HTERT RPE-1 (cell line): ENCODE data around the gene TRIM5.
"Not testable (repeated sequence)": the region's sequence is repeated elsewhere in the genome, so short reads cannot be mapped to it uniquely, and the experiment has no call there.

Experiments used
- in situ Hi-C: fragments of 300-500 bp; cut with MboI; formaldehyde crosslinking; loops from 4 replicates; pipeline ENCODE4 v1.14.3; 2020; ENCODE audit warnings: low sequenced_read_pairs

The TRIM5 gene

GRCh38 chr11:5689551-5689983 is 4.7 kb upstream of the TRIM5 start, which contains the start of gene TRIM22:
Gene TRIM22, plus strand, starts transcription at chr11:5689790. Its CDS starts 6,443 bp downstream, at chr11:5696233.
- in situ Hi-C loops, result no loop called here

GRCh38 chr11:5688482-5688881 is 3.6 kb upstream of the TRIM5 start:
- in situ Hi-C loops, result no loop called here

GRCh38 chr11:5686426-5686825 is 1.6 kb upstream of the TRIM5 start:
- in situ Hi-C loops, result no loop called here

GRCh38 chr11:5684036-5684645 is 733 bp downstream of the TRIM5 start:
- in situ Hi-C loops, result no loop called here

- in situ Hi-C loops, result not testable (repeated sequence)
These were observed 1.3 kb downstream of the TRIM5 start for GRCh38 chr11:5683620-5684019.

DNA sequence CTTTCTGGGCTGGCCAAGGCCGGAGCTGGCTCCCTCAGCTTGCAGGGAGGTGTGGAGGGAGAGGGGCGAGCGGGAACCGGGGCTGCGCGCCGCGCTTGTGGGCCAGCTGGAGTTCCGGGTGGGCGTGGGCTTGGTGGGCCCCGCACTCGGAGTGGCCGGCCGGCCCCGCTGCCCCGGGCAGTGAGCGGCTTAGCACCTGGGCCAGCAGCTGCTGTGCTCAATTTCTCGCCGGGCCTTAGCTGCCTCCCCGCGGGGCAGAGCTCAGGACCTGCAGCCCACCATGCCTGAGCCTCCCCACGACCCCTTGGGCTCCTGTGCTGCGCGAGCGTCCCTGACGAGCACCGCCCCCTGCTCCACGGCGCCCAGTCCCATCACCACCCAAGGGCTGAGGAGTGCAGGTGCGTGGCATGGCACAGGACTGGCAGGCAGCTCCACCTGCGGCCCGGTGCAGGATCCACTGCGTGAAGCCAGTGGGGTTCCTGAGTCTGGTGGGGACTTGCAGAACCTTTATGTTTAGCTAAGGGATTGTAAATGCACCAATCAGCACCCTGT is 1.9 kb downstream of the TRIM5 start:
- in situ Hi-C loops, result not testable (repeated sequence)

DNA sequence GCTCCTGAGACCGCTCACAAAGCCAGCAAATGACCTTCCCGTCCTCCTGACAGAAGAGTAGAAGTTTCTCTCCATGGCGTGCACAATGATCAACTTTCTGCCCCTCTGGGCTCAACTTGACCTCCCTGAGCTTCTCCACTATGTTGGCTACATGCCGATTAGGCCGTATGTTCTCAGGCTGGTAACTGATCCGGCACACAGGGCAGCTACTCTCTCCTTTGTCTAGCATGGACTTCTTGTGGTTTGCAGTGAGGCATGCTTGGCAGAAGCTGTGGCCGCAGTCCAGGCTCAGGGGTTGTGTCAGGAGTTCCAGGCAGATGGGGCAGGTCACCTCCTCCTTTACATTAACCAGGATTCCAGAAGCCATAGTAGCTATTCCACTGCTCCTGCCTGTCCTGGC is 5.1 kb downstream of the TRIM5 start:
- in situ Hi-C loops, result no loop called here

- in situ Hi-C loops, result no loop called here
These were observed 10.5 kb downstream of the TRIM5 start for GRCh38 chr11:5674391-5674790.

DNA sequence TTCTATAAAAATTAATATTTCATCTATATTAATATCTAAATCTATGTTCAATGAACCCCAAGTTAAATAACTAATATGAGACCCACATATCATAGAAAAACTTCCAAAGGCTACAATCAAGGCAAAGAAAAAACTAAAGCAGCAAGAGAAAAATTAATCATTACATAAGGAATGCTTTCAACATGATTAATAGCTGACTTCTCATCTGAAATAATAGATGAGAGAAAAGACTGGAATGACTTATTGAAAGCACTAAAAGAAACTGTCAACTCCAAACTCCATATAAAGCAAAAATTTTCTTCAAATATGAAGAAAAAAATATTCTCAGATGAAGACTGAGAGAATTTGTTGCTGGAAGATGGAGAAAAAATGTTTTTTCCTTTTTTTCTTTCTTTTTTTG is 13.0 kb downstream of the TRIM5 start:
- in situ Hi-C loops, result no loop called here

GRCh38 chr11:5666402-5666793 is 18.5 kb downstream of the TRIM5 start:
- in situ Hi-C loops, result no loop called here

- in situ Hi-C loops, result no loop called here
These were observed 19.0 kb downstream of the TRIM5 start for GRCh38 chr11:5665746-5666401.

DNA sequence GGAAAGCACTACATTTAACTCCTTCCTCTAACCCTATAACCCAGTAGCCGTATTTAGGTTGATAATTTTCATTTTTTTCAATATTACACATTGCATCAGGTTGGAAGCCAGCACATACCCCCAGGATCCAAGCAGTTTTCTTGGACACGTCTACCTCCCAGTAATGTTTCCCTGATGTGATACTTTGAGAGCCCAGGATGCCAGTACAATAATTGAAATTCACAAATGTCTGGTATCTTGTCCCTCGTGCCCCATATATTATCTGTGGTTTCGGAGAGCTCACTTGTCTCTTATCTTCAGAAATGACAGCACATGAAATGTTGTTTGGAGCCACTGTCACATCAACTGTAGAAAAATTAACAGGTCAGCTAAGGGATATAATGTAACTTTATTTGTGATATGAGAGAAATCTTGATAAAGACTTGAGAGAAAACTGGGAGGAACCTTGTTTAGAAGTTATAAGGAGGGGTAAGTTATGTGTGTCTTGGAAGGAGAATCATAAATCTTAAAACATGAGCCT is 19.8 kb downstream of the TRIM5 start:
- in situ Hi-C loops, result no loop called here

DNA sequence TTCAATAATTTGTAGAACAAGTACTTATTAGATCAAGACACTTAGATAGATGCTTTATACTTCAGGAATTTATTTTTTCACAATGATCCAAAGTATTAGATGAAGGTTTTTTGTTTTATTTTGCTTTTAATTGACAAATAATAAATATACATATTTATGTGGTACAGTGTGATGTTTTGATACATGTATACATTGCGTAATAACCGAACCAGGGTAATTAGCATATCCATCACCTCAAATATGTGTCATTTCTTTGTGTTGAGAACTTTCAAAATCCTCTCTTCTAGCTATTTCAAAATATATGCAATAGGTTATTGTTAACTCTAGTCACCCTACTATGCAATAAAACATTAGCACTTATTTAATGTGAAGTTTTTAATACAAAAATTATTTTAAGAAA is 21.4 kb downstream of the TRIM5 start:
- in situ Hi-C loops, result no loop called here

DNA sequence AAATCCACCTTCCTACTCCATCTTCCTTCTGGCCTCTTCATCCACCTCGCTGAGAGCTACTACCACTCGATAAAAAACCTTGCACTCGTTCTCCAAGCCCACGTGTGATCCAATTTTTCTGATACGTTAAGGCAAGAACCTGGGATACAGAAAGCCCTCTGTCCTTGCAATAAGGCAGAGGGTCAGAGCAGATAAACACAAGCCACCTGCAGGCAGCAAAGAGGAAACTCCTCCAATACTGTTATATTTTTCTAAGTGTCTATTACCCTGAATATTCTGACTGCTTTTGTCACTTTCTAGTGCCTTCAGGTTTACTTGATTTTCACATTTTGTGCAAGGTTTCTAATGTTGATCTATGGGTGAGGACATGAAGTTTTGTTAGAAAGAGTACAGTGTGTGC is 26.6 kb downstream of the TRIM5 start:
- in situ Hi-C loops, result no loop called here

DNA sequence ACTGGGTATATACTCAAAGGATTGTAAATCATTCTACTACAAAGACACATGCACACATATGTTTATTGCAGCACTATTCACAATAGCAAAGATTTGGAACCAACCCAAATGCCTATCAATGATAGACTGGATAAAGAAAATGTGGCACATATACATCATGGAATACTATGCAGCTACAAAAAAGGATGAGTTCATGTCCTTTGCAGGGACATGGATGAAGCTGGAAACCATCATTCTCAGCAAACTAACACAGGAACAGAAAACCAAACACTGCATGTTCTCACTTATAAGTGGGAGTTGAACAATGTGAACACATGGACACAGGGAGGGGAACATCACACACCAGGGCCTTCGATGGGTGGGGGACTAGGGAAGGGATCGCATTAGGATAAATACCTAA is 27.9 kb downstream of the TRIM5 start:
- in situ Hi-C loops, result not testable (repeated sequence)

GRCh38 chr11:5655474-5655873 is 29.4 kb downstream of the TRIM5 start:
- in situ Hi-C loops, result no loop called here

- in situ Hi-C loops, result no loop called here
These were observed 38.7 kb downstream of the TRIM5 start for GRCh38 chr11:5646139-5646538.

- in situ Hi-C loops, result no loop called here
These were observed 41.3 kb downstream of the TRIM5 start for GRCh38 chr11:5643585-5643984.

DNA sequence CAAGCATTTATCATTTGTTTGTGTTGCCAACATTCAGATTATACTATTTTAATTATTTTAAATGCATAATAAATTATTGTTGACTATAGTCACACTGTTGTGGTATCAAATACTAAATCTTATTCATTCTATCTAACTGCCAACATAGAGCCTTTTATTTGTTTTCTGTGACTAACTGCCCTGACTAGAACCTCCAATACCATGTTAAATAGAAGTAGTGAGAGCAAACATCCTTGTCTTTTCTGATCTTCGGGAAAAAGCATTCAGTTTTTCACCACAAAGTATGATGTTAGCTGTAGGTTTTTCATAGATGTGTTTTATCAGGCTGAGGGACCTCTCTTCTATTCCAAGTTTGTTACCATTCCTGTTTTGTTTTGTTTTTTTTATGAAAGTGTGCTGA is 44.9 kb downstream of the TRIM5 start:
- in situ Hi-C loops, result no loop called here

DNA sequence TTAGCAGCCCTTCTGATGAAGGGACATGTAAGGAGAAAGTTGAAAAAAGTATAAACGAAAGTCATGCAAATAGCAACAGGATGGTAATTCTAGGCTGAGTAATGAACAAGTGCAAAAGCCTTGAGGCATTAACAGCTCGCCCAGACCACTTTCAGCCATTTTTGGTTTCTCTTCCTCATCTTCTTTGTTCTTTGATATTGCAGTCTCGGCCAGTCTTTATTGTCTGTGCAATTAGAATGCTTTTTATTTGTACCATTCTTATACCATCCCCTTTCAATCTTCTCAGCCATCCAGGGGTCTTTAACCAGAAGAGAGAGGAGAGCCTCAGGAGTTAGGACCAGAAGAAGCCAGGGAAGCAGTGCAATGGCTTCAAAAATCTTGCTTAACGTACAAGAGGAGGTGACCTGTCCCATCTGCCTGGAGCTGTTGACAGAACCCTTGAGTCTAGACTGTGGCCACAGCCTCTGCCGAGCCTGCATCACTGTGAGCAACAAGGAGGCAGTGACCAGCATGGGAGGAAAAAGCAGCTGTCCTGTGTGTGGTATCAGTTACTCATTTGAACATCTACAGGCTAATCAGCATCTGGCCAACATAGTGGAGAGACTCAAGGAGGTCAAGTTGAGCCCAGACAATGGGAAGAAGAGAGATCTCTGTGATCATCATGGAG is 52.8 kb downstream of the TRIM5 start:
- in situ Hi-C loops, result no loop called here

- in situ Hi-C loops, result no loop called here
These were observed 53.5 kb downstream of the TRIM5 start for GRCh38 chr11:5631417-5631816.

DNA sequence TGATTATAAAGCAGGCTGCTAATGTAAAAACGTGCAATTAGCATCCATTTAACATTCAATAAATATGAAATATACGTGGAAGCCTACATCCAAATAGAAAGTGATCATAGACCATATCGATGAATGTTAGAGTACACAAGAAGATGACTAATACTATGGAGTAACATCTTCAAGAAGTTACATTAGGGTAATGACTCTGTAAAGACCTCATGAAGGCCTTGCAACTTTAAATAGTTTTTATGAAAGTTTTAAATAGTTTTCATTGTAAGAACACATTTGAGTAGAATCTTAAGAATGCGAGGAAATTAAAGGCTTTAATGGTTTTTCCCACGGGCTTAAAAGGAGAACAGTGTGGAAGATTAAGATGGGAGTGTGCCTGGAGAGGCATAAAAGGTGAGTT is 58.7 kb downstream of the TRIM5 start:
- in situ Hi-C loops, result no loop called here
